Hematopoietic multipotent progenitor cell (in vitro differentiated cells): ENCODE measurements around the gene KLHL10. TPM values are rescaled to one million over a fixed set of nuclear protein-coding genes. Genes with fewer than 3 reads are reported as not detected.
A peak's percentile ranks its signal among the peaks of the same experiment; 100 is the strongest.
"Not testable (repeated sequence)": the region's sequence is repeated elsewhere in the genome, so short reads cannot be mapped to it uniquely, and the experiment has no call there.

Experiments
- DNase-seq, 3 donors: peaks; one replicate each; pipeline ENCODE4 v3.0.0-alpha.2; 2011 to 2015; ENCODE audit warnings: low read depth in 2 of 3, low spot score in 2 of 3
- total RNA-seq: library from RNA; depleted of rRNA; stranded (reverse); fragments of >200 nt; gene quantifications from one replicate; pipeline ENCODE4 v1.2.3, GENCODE V29; 2012

Gene KLHL10
- total RNA-seq, 1 donor, result not detected

GRCh38 chr17:41844971-41845370 lies 7.3 kb downstream of the KLHL10 start:
- no peak for DNase-seq

DNA sequence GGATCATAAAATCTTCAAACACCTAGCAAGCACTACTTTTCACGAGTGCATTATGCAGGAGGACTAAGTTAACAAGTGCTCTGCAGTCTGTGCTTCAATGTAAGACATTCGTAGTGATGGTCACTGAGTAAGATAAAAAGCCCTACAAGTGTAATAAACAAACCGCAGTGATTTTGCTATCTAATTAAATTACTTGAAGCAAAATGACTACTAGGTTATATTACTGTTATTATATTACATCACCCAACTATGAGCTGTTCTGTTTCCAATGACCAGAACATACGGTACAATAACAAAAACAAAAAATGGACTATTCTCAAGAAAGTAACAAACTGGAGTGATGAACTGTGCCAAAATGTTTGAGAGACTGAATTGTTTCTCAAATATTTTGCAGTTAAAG lies 11.2 kb downstream of the KLHL10 start:
- no peak for DNase-seq

GRCh38 chr17:41849251-41849990 lies 11.8 kb downstream of the KLHL10 start:
- no peak for DNase-seq

GRCh38 chr17:41851382-41851781 lies 13.8 kb downstream of the KLHL10 start:
- DNase-seq, result not testable (repeated sequence)

GRCh38 chr17:41860254-41860931 lies 22.8 kb downstream of the KLHL10 start:
- DNase-seq, result no peak

DNA sequence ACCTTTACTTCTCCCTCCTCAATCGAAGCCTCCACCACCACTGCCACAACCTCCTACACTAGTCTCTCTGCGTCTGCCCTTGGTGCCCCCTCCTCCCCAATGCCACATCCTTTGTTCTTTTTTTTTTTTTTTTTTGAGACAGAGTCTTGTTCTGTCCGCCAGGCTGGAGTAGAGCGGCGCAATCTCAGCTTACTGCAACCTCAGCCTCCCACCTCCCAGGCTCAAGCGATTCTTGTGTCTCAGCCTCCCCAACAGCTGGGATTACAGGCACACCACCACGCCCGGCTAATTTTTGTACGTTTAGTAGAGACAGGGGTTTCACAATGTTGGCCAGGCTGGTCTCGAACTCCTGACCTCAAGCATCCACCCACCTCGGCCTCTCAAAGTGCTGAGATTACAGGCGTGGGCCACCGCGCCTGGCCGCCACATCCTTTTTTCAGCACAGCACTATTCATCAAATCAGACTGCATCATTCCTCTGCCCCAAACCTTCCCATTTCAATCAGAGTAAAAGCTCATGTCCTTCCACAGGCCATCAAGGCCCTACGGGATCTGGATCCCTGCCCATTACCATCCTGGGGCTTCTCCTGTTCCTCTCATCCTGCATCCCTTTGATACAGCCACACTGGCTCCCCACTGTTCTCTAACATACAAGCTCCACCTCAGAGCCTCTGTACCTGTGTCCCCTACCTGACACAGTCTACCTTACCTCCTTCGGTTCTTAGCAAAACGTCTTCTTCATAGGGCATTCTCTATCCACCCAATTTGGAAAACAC lies 25.6 kb downstream of the KLHL10 start:
- peak in 1 of 3 donors; percentile 23 for DNase-seq

DNA sequence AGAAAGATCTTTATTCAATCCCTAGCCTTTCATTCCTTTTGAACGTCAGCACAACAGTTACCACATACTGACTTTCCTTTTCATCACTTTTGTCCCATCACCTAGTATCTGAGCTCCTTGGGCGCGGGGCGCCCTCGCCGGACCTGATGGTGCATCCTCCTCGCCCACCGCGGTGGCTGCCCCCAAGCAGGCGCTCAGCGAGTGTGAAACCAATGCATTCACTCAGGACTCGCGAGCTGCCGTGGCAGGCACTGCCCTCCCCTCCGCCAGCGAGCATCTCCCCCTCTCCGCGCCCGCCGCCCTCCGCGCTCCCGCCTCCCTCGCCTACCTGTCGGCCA lies 26.8 kb downstream of the KLHL10 start:
- DNase-seq, result peak in 1 of 3 donors; percentile 42

DNA sequence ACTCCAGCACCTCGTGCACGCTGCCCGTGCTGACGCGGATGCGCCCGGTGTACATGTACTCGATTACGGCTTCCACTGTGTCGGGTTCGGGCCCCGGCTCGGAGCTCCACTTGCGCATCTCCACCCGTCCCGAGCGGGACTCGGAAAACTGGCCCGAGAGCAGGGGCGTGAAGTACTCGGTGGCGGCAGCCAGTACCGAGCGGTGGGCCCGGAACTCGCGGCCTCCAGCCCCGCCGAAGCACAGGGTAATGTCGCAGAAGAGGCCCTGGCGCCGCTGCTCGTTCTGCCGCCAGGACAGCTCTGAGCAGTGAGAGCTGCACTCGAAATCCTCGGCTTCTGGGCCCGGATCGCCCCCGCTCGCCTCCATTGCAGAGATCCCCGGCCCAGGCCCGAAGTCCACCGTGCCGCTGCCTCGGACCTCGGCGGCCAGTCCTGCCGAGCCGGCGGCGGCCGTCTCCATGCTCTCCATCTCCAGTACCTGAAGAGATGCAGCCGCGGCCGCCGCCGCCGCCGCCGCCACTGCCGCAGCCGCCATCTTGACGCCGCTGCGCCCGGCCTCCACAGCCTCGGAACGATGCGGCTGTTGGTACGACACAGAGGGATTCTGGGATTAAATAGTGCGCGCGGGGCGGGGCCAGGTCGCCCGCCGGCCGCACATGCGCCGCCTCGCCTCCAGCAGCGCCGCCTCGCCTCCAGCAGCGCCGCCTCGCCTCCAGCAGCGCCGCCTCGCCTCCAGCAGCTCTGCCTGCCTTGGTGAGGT lies 27.4 kb downstream of the KLHL10 start, which contains the start of gene KLHL11:
KLHL11 (minus strand) TSS at position 588 of the 760 bp plus-strand sequence; CDS start at position 535, 53 bp downstream.
- peak; percentile 71 to 90 (median 89) for DNase-seq

GRCh38 chr17:41865596-41865893 lies 27.9 kb downstream of the KLHL10 start:
- DNase-seq, result no peak

DNA sequence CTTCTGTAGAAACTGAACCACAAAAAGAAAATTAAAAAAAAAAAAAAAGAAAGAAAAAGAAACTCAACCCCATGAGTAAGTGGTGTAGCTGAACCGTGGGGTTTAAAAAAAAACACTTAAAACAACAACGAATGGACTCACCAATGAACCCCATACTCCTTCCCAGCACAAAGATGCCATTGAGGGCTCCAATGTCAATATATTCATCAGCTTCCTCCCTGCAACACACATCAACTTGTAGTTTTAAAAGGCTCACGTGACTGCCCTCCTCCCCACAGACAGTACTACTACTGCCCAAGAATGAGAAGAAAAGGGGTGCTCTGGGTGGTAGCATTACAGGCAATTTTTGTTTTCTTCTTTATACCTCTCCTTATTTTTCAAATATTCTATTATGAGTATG lies 30.9 kb downstream of the KLHL10 start:
- no peak for DNase-seq

- no peak for DNase-seq
These were observed 31.8 kb downstream of the KLHL10 start for GRCh38 chr17:41869426-41869825.

GRCh38 chr17:41870097-41870496 lies 32.5 kb downstream of the KLHL10 start:
- no peak for DNase-seq

DNA sequence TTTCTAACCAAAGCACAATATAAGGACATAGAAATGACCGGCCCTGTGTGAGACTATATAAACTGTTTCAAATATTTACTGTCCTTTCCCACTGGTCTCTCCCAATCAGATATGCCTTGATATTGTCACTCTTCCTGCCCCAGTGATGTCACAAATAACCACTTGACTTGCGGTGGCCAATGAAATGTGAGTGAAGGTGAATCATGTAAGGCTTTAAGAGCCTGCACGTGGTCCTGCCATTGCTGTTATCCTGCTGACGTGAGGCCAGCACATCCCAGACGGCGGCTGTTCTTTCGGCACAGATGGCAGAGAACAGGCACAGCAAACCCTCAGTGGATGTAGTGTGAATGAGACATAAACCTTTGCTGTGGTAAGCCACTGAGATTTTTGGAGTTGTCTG lies 33.0 kb downstream of the KLHL10 start:
- DNase-seq, result no peak

DNA sequence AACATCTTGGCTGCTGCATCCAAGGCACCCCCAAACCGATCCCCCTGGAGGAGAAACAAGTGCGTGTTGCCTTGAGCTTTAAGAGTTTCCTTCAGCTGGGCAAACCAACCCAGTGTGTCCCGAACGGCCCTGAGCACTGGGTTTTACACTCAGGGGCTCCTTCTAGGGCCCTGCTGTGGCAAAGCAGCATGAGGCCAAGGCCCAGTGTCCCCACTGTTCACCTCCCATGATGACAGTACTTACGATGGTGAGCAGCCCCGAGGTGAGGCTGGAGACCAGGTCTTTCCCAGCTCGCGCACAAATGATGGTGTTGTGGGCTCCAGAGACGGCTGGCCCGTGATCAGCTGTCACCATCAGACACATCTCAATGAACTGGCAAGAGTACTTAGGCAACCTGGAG lies 34.2 kb downstream of the KLHL10 start:
- no peak for DNase-seq

DNA sequence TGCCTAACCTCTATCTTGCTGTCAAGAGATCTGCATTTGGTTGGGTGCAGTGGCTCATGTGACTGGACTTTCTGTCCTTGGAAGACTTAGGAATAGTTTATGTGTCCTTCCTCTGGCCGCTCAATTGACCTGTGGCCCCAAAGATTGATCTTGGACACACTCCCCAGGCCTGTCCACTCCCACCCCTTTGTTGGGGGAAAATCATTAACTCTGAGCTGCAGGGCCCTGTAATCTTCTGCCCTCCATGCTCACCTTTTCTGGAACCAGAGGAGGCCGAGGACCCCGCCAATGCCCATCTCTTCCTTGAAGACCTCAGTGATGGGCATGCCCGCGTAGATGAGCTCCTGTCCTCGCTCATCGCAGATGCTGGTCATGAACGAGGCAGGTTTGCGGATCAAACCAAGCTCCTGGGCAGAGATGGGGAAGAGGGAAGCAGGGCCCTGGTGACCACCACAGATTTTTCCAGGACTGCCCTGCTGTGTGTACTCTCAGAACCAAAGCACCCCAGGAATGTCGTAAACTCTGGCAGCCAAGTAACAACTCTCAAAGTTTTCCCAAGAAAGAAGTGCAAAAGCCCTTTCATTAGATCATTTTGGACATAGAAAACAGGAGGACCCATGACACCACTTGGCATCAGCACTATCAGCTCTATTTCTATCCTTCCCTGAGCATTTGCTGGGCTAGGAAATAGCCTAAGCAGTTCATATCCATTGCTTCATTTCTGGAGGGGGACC lies 36.1 kb downstream of the KLHL10 start:
- no peak for DNase-seq

DNA sequence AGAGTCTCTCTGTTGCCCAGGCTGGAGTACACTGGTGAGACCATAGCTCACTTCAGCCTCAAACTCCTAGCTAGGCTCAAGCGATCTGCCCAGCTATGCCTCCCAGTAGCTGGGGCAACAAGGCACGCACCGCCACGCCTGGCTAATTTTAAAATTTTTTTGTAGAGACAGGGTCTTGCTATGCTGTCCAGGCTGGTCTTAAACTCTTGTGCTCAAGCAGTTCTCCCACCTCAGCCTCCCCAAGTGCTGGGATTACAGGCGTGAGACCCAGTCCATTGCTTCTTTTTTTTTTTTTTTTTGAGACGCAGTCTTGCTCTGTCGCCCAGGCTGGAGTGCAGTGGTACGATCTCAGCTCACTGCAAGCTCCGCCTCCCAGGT lies 36.7 kb downstream of the KLHL10 start:
- DNase-seq, result not testable (repeated sequence)

GRCh38 chr17:41880130-41880529 lies 42.5 kb downstream of the KLHL10 start:
- DNase-seq, result no peak

DNA sequence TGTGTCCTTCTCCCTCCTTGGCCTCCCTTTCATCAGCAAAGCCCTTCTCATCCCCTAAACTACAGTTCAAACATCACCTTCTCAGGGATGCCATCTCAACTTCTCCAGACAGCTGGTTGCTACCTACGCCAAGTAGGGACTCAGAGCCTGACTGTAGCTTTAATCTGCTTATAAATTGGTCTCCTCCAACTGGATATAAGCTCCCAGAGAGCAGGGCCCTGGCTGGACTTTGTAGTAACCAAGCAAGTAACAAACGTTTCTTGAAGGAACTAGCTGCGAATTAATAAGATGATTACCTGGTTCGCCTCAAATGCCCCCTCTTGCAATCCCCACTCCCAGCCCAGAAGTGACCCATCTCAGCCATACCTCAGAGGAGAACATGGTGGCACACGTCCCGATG lies 45.1 kb downstream of the KLHL10 start:
- DNase-seq, result no peak

- DNase-seq, result peak in 1 of 3 donors; percentile 25
These were observed 48.1 kb downstream of the KLHL10 start for GRCh38 chr17:41885733-41886132.

- DNase-seq, result no peak
These were observed 50.8 kb downstream of the KLHL10 start for GRCh38 chr17:41888332-41888965.
